AG08395 (cell line): ENCODE results near the gene TTC16.
A peak's percentile ranks its signal among the peaks of the same experiment; 100 is the strongest.
"Not testable (repeated sequence)": the region's sequence is repeated elsewhere in the genome, so short reads cannot be mapped to it uniquely, and the experiment has no call there.

Experiments
- DNase-seq: peaks from one replicate; pipeline ENCODE4 v3.0.0; 2012; ENCODE audit warnings: mixed read lengths, low spot score

The TTC16 gene

DNA sequence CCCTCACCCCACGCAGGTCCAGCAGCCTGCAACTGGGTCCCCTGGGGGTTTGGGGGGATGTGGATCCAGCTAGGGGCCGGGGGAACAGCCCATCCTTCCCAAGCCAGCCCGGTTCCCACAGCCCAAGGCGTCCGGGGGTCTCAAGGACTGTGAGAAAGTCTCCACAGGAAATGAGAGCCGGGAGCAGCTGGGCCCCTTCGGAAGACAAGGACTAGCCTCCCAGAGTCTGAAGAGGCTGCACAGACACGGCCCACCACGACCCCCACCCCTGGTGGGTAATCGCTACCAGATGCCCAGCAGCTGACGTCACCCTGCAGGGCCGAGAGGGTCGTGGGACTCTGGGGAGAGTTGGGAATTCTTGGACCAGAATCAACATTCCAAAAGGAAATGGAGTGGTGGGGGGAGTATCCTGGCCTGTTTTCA, 52.0 kb downstream of the TTC16 start:
- DNase-seq = no peak

DNA sequence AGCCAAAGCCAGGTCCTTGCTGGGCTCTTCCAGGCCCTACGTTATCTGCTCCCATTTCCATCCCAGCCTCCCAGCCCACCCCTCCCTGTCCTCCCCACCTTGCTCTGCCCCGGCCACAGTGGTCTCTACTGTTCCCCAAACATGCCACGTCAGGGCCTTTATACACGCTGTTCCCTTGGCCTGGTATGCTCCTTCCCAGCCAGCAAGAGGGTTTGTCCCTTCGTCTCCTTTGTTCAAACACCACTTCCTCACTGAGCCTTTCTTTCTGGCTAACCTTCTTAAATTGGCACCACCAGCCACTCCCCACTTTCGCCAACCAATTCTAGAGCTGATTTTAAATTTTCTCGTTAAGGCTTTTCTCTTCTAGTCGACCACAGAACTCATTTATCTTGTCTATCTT, 52.8 kb downstream of the TTC16 start:
- no peak for DNase-seq

DNA sequence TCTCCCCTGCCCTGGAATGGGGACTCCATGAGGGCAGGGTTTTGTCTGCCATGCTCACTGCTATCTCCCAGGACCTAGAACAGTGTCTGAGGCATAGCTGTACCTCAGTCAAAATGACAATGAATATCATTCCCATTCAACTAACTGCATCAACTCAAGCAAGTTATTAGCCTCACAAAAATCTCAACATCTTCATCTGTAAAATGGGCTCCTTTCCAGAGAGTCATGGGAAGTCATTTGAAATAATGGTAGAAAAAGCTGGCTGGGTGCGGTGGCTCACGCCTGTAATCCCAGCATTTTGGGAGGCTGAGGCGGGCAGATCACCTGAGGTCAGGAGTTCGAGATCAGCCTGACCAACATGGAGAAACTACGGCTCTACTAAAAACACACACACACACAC, 53.2 kb downstream of the TTC16 start:
- DNase-seq = no peak

DNA sequence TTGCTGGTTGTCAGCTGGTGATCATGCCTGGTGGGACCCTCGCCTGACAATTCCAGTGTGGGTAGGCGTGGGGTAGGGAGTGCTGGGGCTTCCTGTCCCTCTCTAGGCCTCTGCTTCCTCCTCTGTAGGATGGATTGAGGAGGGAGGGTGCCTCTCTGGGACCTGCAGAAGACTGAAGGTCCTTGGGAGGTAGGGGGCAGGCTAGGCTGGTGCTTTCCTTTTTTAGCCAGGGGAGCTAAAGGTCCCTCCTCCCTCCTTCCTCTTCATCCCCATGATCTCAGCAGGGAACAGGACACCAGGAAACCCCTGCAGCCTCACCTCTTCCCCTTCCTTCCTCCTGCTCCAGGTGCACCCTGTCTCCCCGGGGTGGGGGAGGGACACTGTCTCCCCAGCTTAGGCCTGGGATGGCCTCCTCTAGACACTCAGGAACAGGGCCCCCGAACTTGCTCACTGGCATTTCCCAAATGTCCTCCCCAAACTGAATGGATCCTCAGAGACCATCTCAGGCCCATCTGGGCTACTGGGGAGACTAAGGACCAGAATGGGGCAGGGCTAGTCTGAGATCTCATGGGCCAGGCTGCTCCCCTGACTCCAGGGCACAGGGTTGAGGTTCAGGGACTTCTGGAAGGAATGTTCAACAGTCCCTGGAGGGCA, 54.2 kb downstream of the TTC16 start:
- DNase-seq = no peak

DNA sequence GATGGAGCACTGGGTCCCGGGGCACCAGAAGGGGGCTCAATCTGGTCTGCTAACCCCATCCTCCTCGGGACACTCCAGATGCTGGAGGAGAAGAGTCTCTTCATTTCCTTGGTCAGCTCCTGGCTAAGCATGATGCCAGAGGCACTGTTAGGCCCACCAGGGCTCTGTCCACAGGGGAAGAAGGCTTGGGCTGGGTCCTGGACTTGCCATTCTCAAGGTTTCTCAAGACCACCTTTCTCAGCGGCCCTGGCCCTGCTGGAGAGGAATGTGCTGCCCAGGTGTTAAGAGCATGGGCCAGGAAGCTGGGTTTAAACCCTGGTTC, 54.7 kb downstream of the TTC16 start:
- DNase-seq = no peak

DNA sequence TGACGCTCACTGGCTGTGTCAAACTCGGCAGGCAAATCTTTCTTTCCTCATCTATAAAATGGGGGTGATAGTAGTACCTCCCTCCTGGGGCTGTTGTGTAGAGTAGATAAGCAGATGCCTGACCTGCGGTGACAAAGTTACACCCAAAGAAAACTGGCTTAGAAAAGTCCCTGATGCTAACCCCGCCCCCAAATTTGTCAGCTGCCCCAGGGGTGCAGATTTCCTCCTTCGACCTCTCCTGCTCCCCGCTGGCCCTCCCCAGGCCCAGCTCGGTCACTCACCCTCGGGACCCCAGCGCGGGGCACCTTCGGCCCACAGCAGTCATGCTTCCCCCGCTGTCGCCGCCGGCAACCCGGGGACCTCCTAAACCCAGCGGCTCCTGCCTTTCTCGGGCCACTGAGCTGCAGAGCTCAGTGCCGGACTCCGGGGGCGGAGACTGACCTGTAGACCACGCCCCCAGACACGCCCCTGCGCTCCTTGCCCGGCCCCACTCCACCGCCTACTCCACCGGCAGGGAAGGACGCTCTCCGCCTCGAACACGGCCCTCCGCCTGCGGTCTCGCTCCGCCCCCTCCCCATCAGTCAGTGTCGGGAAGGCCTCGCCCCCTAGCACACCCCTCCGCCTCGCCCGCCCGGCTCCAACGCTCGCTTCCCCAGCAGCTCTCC, 55.2 kb downstream of the TTC16 start:
- peak; percentile 98 for DNase-seq

DNA sequence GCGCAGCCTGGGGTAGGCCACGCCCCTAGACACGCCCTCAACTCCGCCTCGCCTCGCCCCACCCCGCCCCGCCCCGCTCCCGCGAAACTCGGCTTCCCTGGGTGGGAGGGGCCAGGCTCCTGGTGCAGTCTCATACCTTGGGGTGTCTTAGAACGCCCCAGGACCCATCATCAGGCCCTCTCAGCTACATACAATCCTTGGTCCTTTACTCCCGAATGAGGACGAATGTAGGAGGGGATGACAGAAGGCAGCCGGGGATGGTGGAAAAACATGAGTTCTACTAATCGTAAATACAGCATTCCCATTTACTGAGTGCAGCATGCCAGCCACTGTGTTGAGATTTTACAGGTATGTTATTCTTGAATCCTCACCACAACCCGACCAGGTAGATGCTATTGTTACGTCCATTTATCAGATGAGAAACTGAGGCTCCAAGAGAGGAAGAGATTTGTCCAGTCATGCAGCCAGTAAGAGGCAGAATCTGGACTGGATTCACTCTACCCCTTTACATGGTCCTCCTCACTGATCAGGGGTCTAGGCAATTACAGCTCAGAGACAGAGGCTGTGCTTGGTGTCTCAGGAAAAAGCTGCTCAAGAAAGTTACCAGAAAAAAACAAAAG, 55.8 kb downstream of the TTC16 start:
- no peak for DNase-seq

DNA sequence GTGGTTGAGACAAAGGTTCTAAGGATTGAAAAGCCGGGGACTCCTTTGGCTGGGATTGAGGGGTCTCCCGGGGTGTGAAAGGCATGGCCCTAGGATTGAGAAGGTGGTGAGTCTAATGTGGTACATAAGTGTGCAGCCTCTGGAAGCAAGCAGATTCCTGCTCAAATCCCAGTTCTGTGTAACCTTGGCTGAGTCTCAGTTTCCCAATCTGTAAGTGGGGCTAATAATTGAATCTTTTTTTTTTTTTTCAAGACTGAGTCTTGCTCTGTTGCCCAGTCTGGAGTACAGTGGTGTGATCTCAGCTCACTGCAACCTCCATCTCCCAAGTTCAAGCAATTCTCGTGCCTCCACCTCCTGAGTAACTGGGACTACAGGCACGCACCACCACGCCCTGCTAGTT, 56.7 kb downstream of the TTC16 start:
- no peak for DNase-seq

DNA sequence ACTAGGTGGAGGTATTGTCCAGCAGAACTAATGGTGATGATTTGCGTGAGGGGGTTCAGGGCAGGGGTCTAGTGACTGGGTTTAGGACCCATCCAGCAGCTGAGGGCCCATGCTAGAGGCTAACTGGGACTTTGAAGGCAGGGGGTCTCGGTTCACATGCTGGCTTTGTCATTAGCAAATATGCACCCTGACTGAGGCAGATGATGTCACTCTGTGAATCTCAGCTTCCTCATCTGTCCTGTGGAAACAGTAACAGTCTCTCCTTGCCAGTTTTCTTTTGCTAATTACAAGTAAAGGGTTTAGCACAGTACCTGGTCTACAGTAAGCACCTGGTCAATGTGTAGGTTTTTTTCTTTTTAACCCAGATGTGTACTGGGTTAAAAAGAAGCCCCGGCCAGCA, 57.4 kb downstream of the TTC16 start:
- DNase-seq = no peak

DNA sequence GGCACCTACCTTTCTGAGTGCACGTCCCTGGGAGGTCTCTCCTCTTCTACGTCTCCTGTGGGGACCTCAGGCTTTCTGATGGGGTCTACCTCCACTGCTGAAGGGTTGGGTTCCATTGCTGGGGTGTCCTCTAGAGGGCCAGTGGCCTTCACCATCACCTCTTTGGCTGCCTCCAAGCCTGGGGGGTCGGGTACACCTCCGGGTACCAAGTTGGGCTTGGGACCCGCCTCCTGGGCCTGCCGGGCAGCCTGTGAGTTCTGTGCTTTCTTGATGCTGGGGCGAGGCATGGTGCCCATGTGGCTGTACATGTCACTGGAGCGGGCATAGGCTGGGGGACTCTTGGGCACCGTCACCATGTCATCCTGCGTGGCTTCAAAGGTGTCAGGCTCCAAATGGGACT, 58.1 kb downstream of the TTC16 start:
- no peak for DNase-seq

DNA sequence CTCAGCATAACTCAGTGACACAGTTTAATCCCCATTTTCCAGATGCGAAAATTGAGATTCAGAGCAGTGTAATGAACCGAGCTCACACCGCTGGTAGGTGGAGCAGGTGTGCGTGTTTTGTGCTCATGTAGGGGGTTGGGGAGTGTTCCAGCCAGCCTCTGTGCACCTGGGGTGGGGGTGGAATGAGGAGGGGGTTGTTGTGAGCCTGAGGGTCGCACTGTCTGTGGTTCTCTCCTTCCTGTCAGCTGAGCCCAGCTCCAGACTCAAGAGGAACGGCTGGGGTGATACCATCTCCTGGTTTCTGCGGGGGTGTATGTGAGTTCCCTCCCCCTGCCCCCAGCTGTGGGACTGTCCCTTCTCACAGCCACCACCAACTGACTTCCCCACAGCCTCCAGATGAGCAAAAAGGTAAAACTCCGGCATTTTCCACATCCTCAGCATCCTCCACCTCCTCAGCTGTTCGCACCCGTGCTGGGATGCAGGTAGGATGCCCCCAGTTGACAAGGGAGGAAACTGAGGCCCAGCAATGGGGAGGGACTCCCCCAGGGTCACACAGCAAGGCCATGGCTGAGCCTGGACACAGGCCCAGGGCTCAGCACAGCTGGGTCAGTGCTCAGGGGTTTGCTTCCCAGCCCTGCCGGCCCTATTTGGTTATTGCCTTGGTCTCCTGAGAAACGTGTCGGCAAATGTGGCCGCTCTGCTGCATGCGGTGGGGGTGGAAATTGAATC, 60.5 kb downstream of the TTC16 start:
- DNase-seq = no peak

DNA sequence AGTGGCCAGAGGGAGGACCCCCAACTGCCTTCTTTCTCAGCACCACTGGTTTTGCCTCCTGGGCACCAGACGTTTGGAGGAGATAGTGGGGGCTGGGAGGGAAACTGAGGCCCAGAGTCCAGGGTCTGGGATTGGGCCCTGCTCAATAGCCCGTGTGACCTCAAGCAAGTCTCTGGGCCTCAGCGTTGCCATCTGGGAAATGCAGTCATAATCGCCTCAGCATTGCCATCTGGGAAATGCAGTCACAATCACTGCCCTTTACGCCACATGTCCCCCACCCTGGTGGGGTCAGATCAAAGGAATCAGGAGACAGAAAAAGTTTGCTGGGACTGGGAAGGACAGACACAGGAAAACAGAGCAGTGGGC, 61.0 kb downstream of the TTC16 start:
- DNase-seq = no peak

DNA sequence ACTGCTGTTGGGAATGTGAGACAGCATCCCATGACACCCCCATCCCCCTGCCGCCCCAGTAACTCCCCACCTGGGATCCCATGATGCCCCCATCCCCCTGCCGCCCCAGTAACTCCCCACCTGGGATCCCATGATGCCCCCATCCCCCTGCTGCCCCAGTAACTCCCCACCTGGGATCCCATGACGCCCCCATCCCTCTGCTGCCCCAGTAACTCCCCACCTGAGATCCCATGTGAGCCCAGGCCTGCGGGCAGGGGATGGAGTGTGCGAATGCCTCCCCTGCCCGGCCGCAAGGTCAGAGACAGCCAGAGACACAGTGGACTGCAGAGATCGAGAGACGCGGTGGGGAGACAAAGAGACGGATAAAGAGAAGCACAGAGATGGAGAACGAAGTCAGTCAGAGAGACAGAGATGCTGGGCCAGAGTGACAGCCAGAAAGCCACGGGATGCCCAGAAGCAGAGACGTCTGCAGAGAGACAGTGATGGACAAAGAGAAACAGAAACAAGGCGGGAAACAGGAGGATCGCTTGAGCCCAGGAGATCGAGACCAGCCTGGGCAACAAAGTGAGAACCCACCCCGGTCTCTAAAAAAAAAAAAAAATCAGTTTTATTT, 61.6 kb downstream of the TTC16 start:
- no peak for DNase-seq

DNA sequence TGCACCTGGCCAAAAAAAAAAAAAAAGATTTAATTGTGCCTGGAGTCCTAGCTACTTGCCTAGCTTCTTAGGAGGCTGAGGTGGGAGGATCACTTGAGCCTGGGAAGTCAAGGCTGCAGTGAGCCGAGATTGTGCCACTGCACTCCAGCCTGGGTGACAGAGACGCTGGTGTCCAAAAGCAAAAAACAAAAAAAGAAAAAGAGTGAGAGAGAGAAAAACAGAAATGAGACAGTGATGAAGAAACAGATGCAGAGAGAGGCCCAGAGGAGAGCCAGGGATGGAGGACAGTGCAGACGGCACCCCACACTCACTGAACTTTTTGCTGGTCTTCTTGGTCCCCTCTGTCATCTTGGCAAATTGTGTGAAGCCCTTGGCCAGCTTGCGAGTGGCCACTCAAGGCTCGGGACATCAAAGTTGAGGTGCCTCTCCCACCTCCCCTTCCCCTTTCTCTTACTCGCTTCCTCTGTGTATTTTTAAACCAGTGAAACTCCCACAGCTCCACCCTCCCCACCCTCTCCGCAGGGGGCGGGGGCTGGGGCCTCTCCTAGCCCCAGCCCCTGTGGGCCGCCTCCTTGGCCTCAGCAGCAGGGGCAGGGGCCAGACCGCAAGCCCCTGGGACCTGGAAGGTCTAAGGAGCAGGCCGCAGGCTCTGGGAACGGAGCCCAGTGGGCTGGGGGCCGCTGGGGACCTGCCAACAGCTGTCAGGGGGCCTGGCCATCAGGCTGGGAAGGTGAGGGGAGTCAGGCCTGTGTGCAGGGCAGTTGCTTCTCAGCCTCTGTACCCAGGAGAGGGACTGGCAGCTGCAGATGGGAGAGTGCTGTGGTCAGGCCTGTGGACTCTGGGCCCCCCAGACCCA, 62.6 kb downstream of the TTC16 start, which contains the start of gene SH2D3C:
TSS of gene SH2D3C (minus strand) at position 387 of the 856 bp plus-strand sequence. CDS start at position 348, 39 bp downstream.
- no peak for DNase-seq

DNA sequence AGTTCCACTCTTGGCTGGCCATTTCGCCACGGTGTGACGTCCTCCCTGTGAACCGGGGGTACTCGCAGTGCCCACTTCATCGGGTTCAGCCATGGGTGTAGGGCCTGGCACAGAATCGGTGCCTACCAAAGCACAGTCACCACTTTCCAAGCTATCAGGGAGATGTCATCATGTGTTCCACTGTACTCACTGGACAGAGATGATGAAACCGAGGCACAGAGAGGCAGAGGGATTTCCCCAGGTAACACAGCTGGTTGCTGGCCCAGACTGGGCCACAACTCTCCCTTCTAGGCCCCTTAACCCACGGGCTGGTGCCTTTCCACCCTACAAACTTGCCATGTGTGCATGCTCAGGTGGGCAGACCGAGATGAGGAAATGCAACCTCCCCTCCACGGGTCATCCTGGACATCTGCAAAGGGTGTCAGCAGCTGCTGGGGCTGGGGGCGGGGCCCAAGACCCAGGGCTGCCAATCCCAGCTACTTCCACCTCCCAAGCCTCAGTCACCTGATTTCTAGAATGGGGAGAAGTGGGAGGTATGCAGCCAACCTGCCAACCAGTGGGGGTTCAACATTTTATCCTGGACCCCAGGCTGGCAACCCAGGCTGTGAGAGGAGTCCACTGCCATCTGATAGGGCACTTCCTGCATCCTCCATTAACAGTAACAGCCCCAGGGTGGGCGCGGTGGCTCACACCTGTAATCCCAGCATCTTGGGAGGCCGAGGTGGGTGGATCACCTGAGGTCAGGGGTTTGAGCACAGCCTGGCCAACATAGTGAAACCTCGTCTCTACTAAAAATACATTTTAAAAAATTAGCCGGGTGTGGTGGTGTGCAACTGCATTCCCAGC, 63.5 kb downstream of the TTC16 start:
- DNase-seq = no peak

DNA sequence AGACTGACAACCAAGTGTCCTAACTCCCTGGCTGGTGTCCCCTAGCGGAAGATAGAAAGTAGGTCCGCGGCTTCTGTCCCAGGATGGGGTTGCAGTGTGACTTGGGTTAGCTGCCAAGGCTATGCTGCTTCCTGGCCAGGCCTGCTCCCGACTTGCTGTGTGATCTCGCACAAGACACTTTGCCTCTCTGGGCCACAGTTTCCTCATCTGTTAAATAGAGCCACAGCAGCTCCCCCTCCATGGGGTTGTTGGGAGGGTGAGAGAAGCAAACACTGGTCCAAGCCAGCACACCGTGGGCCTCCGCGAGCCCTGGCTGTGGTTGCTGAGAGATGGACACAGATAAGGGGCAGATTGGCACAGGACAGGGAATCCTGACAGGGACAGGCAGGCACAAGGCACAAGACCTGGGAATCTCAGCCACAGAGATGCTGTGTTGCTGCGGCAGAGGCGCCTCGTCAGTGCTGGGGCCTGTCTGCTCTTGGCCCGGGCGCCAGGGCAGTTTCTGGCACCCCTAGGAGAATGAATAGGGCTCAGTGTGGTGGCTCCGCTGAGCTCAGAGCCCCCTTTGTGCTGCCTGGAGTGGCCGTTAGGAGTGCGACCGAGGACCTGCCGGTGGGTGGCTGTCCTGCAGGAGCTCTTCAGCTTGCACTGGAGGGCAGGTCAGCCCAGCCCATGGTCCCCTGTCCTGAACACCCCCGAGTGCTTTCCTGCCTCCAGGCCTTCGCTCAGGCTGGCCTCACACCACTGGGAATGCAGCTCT, 64.4 kb downstream of the TTC16 start:
- no peak for DNase-seq

DNA sequence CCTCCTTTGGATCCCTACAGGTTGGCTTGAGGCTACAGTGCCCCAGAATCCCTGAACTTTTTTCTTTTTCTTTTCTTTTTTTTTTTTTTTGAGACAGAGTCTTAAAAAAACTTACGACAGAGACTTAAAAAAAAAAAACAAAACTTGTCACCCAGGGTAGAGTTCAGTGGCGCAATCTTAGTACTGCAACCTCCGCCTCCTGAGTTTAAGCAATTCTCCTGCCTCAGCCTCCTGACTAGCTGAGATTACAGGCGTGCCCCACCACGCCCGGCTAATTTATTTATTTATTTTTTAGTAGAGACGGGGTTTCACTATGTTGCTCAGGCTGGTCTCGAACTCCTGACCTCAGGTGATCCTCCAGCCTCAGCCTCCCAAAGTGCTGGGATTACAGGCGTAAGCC, 65.0 kb downstream of the TTC16 start:
- DNase-seq = not testable (repeated sequence)
